Testis (tissue), 2 donors: ENCODE data around the gene TAT.
A peak's percentile ranks its signal among the peaks of the same experiment; 100 is the strongest.

Experiments used
- CTCF ChIP-seq, 3 experiments: fragments of 450-650 bp in 2 of 3; fragments of 200-600 bp in 1 of 3; sonication (generic) in 1 of 3; IDR thresholded peaks; one replicate each; pipeline ENCODE4 v1.5.1; 2016 to 2019; ENCODE audit warnings: antibody characterized with exemption in 3 of 3, mild to moderate bottlenecking in 2 of 3, moderate library complexity in 1 of 3
- POLR2A ChIP-seq: fragments of 450-650 bp; IDR thresholded peaks from one replicate; pipeline ENCODE4 v1.6.1; 2017; ENCODE audit warnings: antibody characterized with exemption, mild to moderate bottlenecking, moderate library complexity

GRCh38 chr16:71537643-71538042 is 39.2 kb downstream of the TAT start:
- TF ChIP-seq CTCF (IDR thresholded peaks at IDR 0.05) (peak in 2 of 3 experiments; percentile 12 to 24), POLR2A (no peak)
